IMR-90 (cell line): ENCODE data around the gene GGT6. TPM values are rescaled to one million over a fixed set of nuclear protein-coding genes. Genes with fewer than 3 reads are reported as not detected.

Experiments used
- ATAC-seq: fragments of 200-7000 bp; cut with Tn5 transposase; 2 replicates; pipeline ENCODE4 v1.9.1; 2020; ENCODE audit warnings: low read depth, mild to moderate bottlenecking, moderate library complexity
- BruUV-seq: library from RNA; stranded (reverse); fragments of 400-500 nt; replicated peaks from 2 replicates; lab custom pipeline; 2021; lab: Mats Ljungman, UMichigan
- CTCF ChIA-PET: fragments of 300-600 bp; formaldehyde crosslinking; extraction: SDS; loops from one replicate; lab custom pipeline; 2021; ENCODE audit warnings: antibody characterized with exemption; lab: Yijun Ruan, JAX
- POLR2A ChIA-PET: fragments of 300-600 bp; sonication (Branson Sonifier 250); formaldehyde crosslinking; loops from one replicate; lab custom pipeline; 2022; ENCODE audit warnings: antibody characterized with exemption; ENCODE audit not compliant: unreplicated experiment; lab: Charles Lee
- DNase-seq: peaks from one replicate; pipeline ENCODE4 v3.0.0; 2013
- H2AFZ ChIP-seq: replicated peaks from 2 replicates; pipeline ENCODE3; 2013; ENCODE audit warnings: low read length, mild to moderate bottlenecking; ENCODE audit not compliant: poor library complexity
- H2AK5ac ChIP-seq: 2 replicates; pipeline ENCODE4 v1.6.1; 2013; ENCODE audit warnings: low read depth, low read length, inconsistent platforms
- H2AK9ac ChIP-seq: replicated peaks from 2 replicates; pipeline ENCODE3; 2013; ENCODE audit warnings: mild to moderate bottlenecking, low read depth, low read length, moderate library complexity; ENCODE audit not compliant: poor library complexity
- H2BK120ac ChIP-seq: 2 replicates; pipeline ENCODE4 v1.6.1; 2013; ENCODE audit warnings: low read depth, low read length, inconsistent platforms
- H2BK15ac ChIP-seq: 3 replicates; pipeline ENCODE4 v1.6.1; 2013; ENCODE audit warnings: low read depth, low read length, inconsistent platforms
- H2BK20ac ChIP-seq: 2 replicates; pipeline ENCODE4 v1.6.1; 2013; ENCODE audit warnings: low read depth, mild to moderate bottlenecking, inconsistent platforms, low read length, moderate library complexity
- H2BK5ac ChIP-seq: 2 replicates; pipeline ENCODE4 v1.6.1; 2013; ENCODE audit warnings: mild to moderate bottlenecking, low read depth, low read length, inconsistent platforms; ENCODE audit not compliant: poor library complexity, severe bottlenecking
- H3K14ac ChIP-seq: replicated peaks from 2 replicates; pipeline ENCODE4 v1.6.1; 2013; ENCODE audit warnings: low read depth, low read length, inconsistent platforms
- H3K18ac ChIP-seq: 2 replicates; pipeline ENCODE4 v1.6.1; 2013; ENCODE audit warnings: low read depth, low read length, control low read depth
- H3K23ac ChIP-seq: 2 replicates; pipeline ENCODE4 v1.6.1; 2013; ENCODE audit warnings: low read depth, low read length, inconsistent platforms
- H3K27ac ChIP-seq: 2 replicates; pipeline ENCODE4 v1.5.1; 2013; ENCODE audit warnings: mild to moderate bottlenecking, control low read depth, low read length; ENCODE audit not compliant: insufficient read depth
- H3K27me3 ChIP-seq: 2 replicates; pipeline ENCODE4 v1.6.1; 2013; ENCODE audit warnings: low read length; ENCODE audit not compliant: control insufficient read depth, insufficient read depth
- H3K36me3 ChIP-seq: 2 replicates; pipeline ENCODE4 v1.6.1; 2013; ENCODE audit warnings: low read length, mixed read lengths; ENCODE audit not compliant: control insufficient read depth, insufficient read depth
- H3K4ac ChIP-seq: 2 replicates; pipeline ENCODE4 v1.6.1; 2013; ENCODE audit warnings: low read depth, low read length, inconsistent platforms
- H3K4me1 ChIP-seq: 2 replicates; pipeline ENCODE4 v1.6.1; 2013; ENCODE audit warnings: low read length, mixed read lengths; ENCODE audit not compliant: control insufficient read depth, insufficient read depth
- H3K4me2 ChIP-seq: 2 replicates; pipeline ENCODE4 v1.6.1; 2013; ENCODE audit warnings: low read depth, mild to moderate bottlenecking, control low read depth, low read length, moderate library complexity
- H3K4me3 ChIP-seq: 2 replicates; pipeline ENCODE4 v1.5.1; 2013; ENCODE audit warnings: low read depth, mild to moderate bottlenecking, control low read depth, low read length, moderate library complexity; ENCODE audit not compliant: insufficient read depth
- H3K56ac ChIP-seq: 2 replicates; pipeline ENCODE4 v1.6.1; 2013; ENCODE audit warnings: low read length, inconsistent platforms; ENCODE audit not compliant: insufficient read depth; ENCODE audit errors: extremely low read depth
- H3K79me1 ChIP-seq, 2 experiments: 2 replicates each; pipeline ENCODE4 v1.6.1; 2013; ENCODE audit warnings: low read length in 2 of 2, inconsistent platforms in 1 of 2, low read depth in 1 of 2
- H3K9ac ChIP-seq: 2 replicates; pipeline ENCODE4 v1.6.1; 2013; ENCODE audit warnings: low read depth, low read length, control low read depth
- H3K9me1 ChIP-seq: 2 replicates; pipeline ENCODE4 v1.6.1; 2013; ENCODE audit warnings: low read length, inconsistent platforms; ENCODE audit not compliant: insufficient read depth
- H3K9me3 ChIP-seq: 2 replicates; pipeline ENCODE4 v1.6.1; 2013; ENCODE audit warnings: low read length; ENCODE audit not compliant: control insufficient read depth, insufficient read depth
- H4K20me1 ChIP-seq: 2 replicates; pipeline ENCODE4 v1.6.1; 2013; ENCODE audit warnings: low read length, inconsistent platforms; ENCODE audit not compliant: insufficient read depth
- H4K5ac ChIP-seq: 2 replicates; pipeline ENCODE4 v1.6.1; 2013; ENCODE audit warnings: mild to moderate bottlenecking, low read depth, low read length, control low read depth
- H4K8ac ChIP-seq, 2 experiments: 2 replicates each; pipeline ENCODE4 v1.6.1; 2013; ENCODE audit warnings: low read depth in 2 of 2, low read length in 2 of 2, control low read depth in 1 of 2, inconsistent platforms in 1 of 2
- H4K91ac ChIP-seq: 2 replicates; pipeline ENCODE4 v1.6.1; 2013; ENCODE audit warnings: low read depth, low read length, inconsistent platforms; ENCODE audit not compliant: insufficient read depth
- CHD1 ChIP-seq: IDR thresholded peaks from 2 replicates; pipeline ENCODE4 v1.6.1; 2012; ENCODE audit warnings: low read depth, low read length, improper control_type of control experiment
- CTCF ChIP-seq: conservative IDR thresholded peaks from 2 replicates; pipeline ENCODE4 v1.5.1; 2012; ENCODE audit warnings: mild to moderate bottlenecking, low read depth, low read length, improper control_type of control experiment
- ELK1 ChIP-seq: fragments of 150-350 bp; IDR thresholded peaks from 2 replicates; pipeline ENCODE4 v1.6.1; 2016; ENCODE audit warnings: low read depth, mild to moderate bottlenecking, low read length, moderate library complexity, borderline replicate concordance
- MAFK ChIP-seq: IDR thresholded peaks from 2 replicates; pipeline ENCODE4 v1.6.1; 2012; ENCODE audit warnings: low read depth, low read length, improper control_type of control experiment
- MXI1 ChIP-seq: IDR thresholded peaks from 2 replicates; pipeline ENCODE4 v1.6.1; 2012; ENCODE audit warnings: low read depth, mild to moderate bottlenecking, low read length, moderate library complexity, borderline replicate concordance
- NFE2L2 ChIP-seq: fragments of 150-350 bp; IDR thresholded peaks from 2 replicates; pipeline ENCODE4 v1.6.1; 2016; ENCODE audit warnings: low read depth, mild to moderate bottlenecking, low read length
- RCOR1 ChIP-seq: IDR thresholded peaks from 2 replicates; pipeline ENCODE4 v1.6.1; 2012; ENCODE audit warnings: mild to moderate bottlenecking, low read length, improper control_type of control experiment; ENCODE audit not compliant: insufficient replicate concordance
- WGBS, 2 experiments: methylation state at CpG; one replicate each; pipeline versions ENCODE4 v1.1.5 to v1.1.7; 2013; ENCODE audit warnings: missing lambda C conversion rate in 2 of 2; ENCODE audit not compliant: insufficient read length in 1 of 2; ENCODE audit errors: extremely low coverage in 2 of 2; 5-methylcytosine and 5-hydroxymethylcytosine counted together
- dilution Hi-C: fragments of 300-500 bp; cut with HindIII; formaldehyde crosslinking; loops from one replicate; pipeline ENCODE4 v1.14.3; 2018; ENCODE audit warnings: low sequenced_read_pairs; ENCODE audit not compliant: unreplicated experiment
- in situ Hi-C: fragments of 300-500 bp; cut with MboI; formaldehyde crosslinking; loops from 3 replicates; pipeline ENCODE4 v1.14.3; 2019; ENCODE audit warnings: low sequenced_read_pairs, inconsistent platforms, mixed read lengths
- intact Hi-C: fragments of 100-400 bp; cut with micrococcal nuclease; formaldehyde crosslinking; loops from 2 replicates; pipeline ENCODE4 v1.10.0; 2022
- polyA plus RNA-seq, 3 experiments: library from polyadenylated mRNA; depleted of rRNA; stranded (reverse); fragments of >200 nt; gene quantifications; 2 replicates each; pipeline ENCODE4 v1.2.3, GENCODE V29; 2012; ENCODE audit warnings: low replicate concordance in 1 of 3
- total RNA-seq: library from RNA; depleted of rRNA; stranded (reverse); fragments of >200 nt; gene quantifications from 2 replicates; pipeline ENCODE4 v1.2.3, GENCODE V29; 2012

Gene GGT6
- total and polyA plus RNA-seq, 2 of the 4 experiments (the other 2 are of a cell fraction) = not detected

GRCh38 chr17:4527134-4527533 is 33.2 kb downstream of the GGT6 start:
- Histone ChIP-seq H3K56ac (no peak overlapping the region), H3K4ac (no peak overlapping the region), H3K27ac (no peak overlapping the region), H3K9me3 (no peaks in the 10 kb centered on the region), H3K18ac (no peak overlapping the region), H4K91ac (no peak overlapping the region), H3K36me3 (no peaks in the 10 kb centered on the region), H3K79me1 (no peaks in the 10 kb centered on the region), H3K9me1 (no peaks in the 10 kb centered on the region), H3K4me2 (no peak overlapping the region), H4K8ac (no peak overlapping the region), H2AK5ac (no peak overlapping the region), H2AFZ (no peak overlapping the region), H3K9ac (no peak overlapping the region), H2AK9ac (no peak overlapping the region), H3K23ac (no peak overlapping the region), H2BK5ac (no peak overlapping the region), H3K4me3 (no peak overlapping the region), H2BK15ac (no peak overlapping the region), H2BK20ac (no peak overlapping the region), H3K27me3 (peaks cover 25% of the 10 kb centered on the region), H3K14ac (no peak overlapping the region), H2BK120ac (no peak overlapping the region), H3K4me1 (no peaks in the 10 kb centered on the region), H4K20me1 (no peaks in the 10 kb centered on the region), H4K5ac (no peak overlapping the region)
- no CpG with 5 or more reads among the region's 1 CpG for WGBS, 2 experiments
- ChIA-PET CTCF (interaction anchor here (0.9 kb wide), 1 partner anchor 31 kb away, joined by 4 read pairs; no protein-coding TSS in a partner anchor), POLR2A (no interaction called here)
- dilution Hi-C loops = no loop called here
- intact Hi-C loops = no loop called here
- ATAC-seq (no peak), DNase-seq (no peak)
- in situ Hi-C loops = no loop called here
- no peak for TF ChIP-seq NFE2L2
- no peak for TF ChIP-seq RCOR1
- no peak for TF ChIP-seq CHD1
- no peak for TF ChIP-seq MXI1
- no peak for TF ChIP-seq MAFK
- TF ChIP-seq ELK1 = no peak
- no peak for TF ChIP-seq CTCF
- no TSS peak for BruUV-seq
